IMR-90 (cell line): Measurements from ENCODE around the gene GARNL3.

Experiments used
- CTCF ChIP-seq: conservative IDR thresholded peaks from 2 replicates; pipeline ENCODE4 v1.5.1; 2012; ENCODE audit warnings: mild to moderate bottlenecking, low read depth, low read length, improper control_type of control experiment
- POLR2A ChIP-seq: IDR thresholded peaks from 2 replicates; pipeline ENCODE4 v1.6.1; 2012; ENCODE audit warnings: mild to moderate bottlenecking, low read depth, low read length
- RAD21 ChIP-seq: IDR thresholded peaks from 2 replicates; pipeline ENCODE4 v1.6.1; 2012; ENCODE audit warnings: low read length, improper control_type of control experiment
- SMC3 ChIP-seq: fragments of 150-350 bp; IDR thresholded peaks from 2 replicates; pipeline ENCODE4 v1.6.1; 2016; ENCODE audit warnings: low read depth, mild to moderate bottlenecking, antibody characterized with exemption, low read length, moderate library complexity
- USF2 ChIP-seq: fragments of 150-350 bp; IDR thresholded peaks from 2 replicates; pipeline ENCODE4 v1.6.1; 2017; ENCODE audit warnings: mild to moderate bottlenecking, antibody characterized with exemption, low read length, low read depth

DNA sequence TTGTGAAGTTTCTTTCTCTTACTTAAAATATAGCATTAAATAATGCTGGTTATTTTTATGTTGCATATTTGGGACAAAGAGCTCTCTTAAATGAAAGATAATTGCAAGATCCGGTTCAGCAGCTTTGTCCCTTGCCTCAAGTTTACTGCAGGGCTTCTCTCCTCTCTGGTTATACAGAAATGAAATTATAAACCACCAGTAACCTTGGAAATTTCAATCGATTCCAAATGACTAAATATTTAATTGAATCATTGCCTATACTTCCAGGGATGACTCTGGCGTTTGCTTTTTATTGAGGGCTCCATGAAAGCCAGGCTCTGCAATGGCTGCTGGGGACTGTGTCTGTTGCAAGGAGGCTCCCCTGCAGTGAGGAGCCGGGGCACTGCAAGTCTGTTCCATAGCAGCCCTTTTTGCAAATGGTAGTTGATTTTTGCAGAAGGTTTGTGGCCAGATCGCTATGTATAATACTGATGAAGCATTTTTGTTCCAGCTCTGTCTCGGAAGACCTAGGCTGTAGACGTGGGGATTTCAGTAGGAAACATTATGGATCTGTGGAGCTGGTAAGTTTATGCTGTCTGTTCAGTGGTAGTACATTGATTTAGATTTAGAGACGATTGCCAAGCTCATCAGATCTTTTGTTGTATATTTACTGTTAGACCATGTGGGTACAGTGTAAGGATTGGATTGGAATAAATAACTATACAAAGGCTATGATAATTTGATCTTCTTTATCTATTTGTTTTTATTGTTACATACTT, at the start of gene GARNL3:
- TF ChIP-seq POLR2A (no peak), SMC3 (no peak), CTCF (no peak), RAD21 (no peak), USF2 (no peak)
